ENCODE results near the gene GPR37L1. TPM values are rescaled to one million over a fixed set of nuclear protein-coding genes. Genes with fewer than 3 reads are reported as not detected.
A peak's percentile ranks its signal among the peaks of the same experiment; 100 is the strongest.
"Not testable (repeated sequence)": the region's sequence is repeated elsewhere in the genome, so short reads cannot be mapped to it uniquely, and the experiment has no call there.

Gene GPR37L1
- total RNA-seq, 4 donors from 2014 or later = 0.22 to 0.34 TPM; not detected in 2

DNA sequence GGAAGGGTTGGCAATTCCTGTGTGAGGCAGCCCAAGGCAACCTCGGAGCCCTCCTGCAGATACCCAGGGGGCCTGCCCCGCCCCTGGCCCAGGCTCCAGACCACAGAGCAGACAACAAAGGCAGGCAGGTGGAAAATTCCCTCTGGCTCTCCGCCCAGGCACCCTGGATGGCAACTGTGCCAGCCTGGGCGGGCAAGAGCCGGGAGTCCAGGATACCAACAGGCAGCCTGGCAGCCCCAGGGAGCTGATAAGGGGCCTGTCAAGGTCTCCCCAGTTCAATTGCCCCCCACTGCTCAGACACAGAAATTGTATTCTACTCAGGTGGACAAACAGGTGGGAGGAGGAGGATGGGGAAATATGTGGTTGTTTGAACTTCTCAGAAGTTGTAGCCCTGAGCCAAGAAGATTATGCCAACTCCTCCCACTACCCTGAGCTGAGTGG is 15.4 kb upstream of the GPR37L1 start:
- 14 to 16% methylated on average over 2 to 5 of the region's 5 CpGs for WGBS, 2 donors
- Histone ChIP-seq H3K36me3 (no peaks in the 10 kb centered on the region), H3K27ac (peak overlapping the region; percentile 89 to 95 (median 90)), H3K9me3 (no peaks in the 10 kb centered on the region), H3K4me1 (peaks cover 18 to 38% of the 10 kb centered on the region in 2 donors), H3K4me3 (replicated peaks in 1 of 3) (no peak overlapping the region), H3K27me3 (no peaks in the 10 kb centered on the region)
- TF ChIP-seq, protein P1, sequence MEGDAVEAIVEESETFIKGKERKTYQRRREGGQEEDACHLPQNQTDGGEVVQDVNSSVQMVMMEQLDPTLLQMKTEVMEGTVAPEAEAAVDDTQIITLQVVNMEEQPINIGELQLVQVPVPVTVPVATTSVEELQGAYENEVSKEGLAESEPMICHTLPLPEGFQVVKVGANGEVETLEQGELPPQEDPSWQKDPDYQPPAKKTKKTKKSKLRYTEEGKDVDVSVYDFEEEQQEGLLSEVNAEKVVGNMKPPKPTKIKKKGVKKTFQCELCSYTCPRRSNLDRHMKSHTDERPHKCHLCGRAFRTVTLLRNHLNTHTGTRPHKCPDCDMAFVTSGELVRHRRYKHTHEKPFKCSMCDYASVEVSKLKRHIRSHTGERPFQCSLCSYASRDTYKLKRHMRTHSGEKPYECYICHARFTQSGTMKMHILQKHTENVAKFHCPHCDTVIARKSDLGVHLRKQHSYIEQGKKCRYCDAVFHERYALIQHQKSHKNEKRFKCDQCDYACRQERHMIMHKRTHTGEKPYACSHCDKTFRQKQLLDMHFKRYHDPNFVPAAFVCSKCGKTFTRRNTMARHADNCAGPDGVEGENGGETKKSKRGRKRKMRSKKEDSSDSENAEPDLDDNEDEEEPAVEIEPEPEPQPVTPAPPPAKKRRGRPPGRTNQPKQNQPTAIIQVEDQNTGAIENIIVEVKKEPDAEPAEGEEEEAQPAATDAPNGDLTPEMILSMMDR (IDR thresholded peaks at IDR 0.05) = peak in 1 of 6 experiments; percentile 24
- TF ChIP-seq POLR2A (IDR thresholded peaks at IDR 0.05) = peak in 1 of 2 donors; percentile 38
- intact Hi-C loops (cut with DNase I) = no loop called here
- DNase-seq = peak; percentile 98

DNA sequence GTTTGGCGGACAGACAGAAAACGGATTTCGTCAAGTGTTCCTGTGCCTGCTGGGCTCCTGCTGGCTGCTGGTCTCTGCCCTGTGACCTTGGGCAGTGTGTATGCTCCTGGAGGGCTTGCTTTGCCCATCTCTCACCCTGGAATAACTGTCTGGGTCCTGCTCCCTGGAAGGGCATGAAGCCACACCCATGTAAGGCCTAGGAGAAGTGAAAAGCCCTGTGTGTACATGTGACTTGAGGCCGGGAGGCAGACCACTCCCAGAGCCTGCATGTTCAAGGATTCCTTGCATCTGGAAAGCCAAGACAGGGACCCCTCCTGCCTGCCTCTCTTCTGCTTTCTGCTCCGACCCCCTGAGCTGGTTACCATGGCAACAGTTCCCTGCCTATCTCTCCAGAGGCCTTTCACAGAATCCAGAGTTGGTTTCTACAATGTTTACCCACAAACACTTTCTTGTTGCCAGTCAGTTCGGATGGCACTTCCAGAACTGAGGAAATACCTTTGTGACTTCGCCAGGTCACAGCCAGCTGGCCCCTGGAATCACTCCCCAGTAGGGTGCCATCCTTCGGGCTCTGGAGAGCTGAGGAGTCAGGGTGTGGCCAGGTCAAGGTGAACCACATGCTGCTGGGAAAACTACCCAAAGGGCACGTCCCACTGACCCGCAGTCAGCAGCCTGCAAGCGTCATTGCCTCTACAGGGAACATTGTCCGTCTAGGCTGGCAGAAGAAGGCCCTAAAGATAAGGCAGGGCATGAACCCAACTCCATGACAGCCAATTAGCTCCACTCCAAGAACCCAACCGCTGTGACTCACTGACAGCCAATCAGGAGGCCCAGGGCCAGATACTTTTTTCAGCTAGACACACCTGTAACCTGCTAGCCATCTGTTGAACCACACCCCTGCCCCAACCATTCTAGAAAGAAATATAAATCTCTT is 14.7 kb upstream of the GPR37L1 start:
- DNase-seq = peak in 1 of 2 donors; percentile 25
- H3K4me3 ChIP-seq (replicated peaks in 1 of 3) = no peak overlapping the region
- H3K27ac ChIP-seq = peak overlapping the region; percentile 89 to 95 (median 90)
- H3K9me3 ChIP-seq = no peaks in the 10 kb centered on the region
- intact Hi-C loops (cut with DNase I) = no loop called here
- 67 to 71% methylated on average over 6 to 12 of the region's 13 CpGs for WGBS, 2 donors
- no peaks in the 10 kb centered on the region for H3K27me3 ChIP-seq
- no peak for TF ChIP-seq POLR2A (IDR thresholded peaks at IDR 0.05)
- TF ChIP-seq, protein P1 (IDR thresholded peaks at IDR 0.05) = no peak
- peaks cover 18 to 45% of the 10 kb centered on the region in 2 donors for H3K4me1 ChIP-seq
- no peaks in the 10 kb centered on the region for H3K36me3 ChIP-seq

DNA sequence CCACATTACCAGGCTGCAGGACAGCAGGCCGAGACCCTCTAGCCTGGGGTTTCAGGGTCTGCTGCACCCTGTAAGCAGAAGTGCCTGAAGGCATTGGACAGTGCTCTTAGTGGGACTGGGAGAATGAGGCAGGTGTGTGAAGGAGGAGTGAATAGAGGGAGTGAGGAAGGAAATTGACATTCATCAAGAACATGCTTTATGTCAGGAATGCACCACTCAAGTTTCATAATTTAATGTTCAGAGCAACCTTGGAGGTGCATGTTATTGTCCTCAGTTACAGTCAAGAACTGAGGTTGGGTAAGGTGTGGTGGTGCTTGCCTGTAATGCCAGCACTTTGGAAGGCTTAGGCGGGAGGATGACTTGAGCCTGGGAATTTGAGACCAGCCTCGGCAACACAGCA is 11.7 kb upstream of the GPR37L1 start:
- WGBS, 2 donors = 89 to 94% methylated on average over 3 of the region's 3 CpGs
- DNase-seq = no peak
- H3K9me3 ChIP-seq = no peaks in the 10 kb centered on the region
- no peaks in the 10 kb centered on the region for H3K27me3 ChIP-seq
- TF ChIP-seq, protein P1 (IDR thresholded peaks at IDR 0.05) = no peak
- TF ChIP-seq POLR2A (IDR thresholded peaks at IDR 0.05) = no peak
- no peaks in the 10 kb centered on the region for H3K36me3 ChIP-seq
- intact Hi-C loops (cut with DNase I) = loop anchor here (10.0 kb wide), 1 partner anchor 216 kb away; no protein-coding TSS in a partner anchor
- H3K4me3 ChIP-seq (replicated peaks in 1 of 3) = no peak overlapping the region
- no peak overlapping the region for H3K27ac ChIP-seq
- peaks cover 23 to 45% of the 10 kb centered on the region in 2 donors for H3K4me1 ChIP-seq

DNA sequence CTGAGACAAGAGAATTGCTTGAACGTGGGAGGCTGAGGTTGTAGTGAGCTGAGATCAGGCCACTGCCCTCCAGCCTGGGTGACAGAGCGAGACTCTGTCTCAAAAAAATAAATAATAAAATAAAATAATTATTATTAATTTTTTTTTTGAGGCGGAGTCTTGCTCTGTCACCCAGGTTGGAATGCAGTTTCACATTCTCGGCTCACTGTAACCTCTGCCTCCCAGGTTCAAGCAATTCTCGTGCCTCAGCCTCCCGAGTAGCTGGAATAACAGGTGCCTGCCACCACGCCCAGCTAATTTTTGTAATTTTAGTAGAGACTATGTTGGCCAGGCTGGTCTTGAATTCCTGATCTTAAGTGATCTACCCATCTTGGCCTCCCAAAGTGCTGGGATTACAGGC is 11.1 kb upstream of the GPR37L1 start:
- H3K4me3 ChIP-seq (replicated peaks in 1 of 3); H3K27me3 ChIP-seq; H3K9me3 ChIP-seq; H3K27ac ChIP-seq; H3K36me3 ChIP-seq; DNase-seq: not testable (repeated sequence)
- 94 to 95% methylated on average over 7 of the region's 7 CpGs for WGBS, 2 donors
- peaks cover 22 to 39% of the 10 kb centered on the region in 2 donors for H3K4me1 ChIP-seq
- intact Hi-C loops (cut with DNase I) = loop anchor here (10.0 kb wide), 1 partner anchor 217 kb away; no protein-coding TSS in a partner anchor

DNA sequence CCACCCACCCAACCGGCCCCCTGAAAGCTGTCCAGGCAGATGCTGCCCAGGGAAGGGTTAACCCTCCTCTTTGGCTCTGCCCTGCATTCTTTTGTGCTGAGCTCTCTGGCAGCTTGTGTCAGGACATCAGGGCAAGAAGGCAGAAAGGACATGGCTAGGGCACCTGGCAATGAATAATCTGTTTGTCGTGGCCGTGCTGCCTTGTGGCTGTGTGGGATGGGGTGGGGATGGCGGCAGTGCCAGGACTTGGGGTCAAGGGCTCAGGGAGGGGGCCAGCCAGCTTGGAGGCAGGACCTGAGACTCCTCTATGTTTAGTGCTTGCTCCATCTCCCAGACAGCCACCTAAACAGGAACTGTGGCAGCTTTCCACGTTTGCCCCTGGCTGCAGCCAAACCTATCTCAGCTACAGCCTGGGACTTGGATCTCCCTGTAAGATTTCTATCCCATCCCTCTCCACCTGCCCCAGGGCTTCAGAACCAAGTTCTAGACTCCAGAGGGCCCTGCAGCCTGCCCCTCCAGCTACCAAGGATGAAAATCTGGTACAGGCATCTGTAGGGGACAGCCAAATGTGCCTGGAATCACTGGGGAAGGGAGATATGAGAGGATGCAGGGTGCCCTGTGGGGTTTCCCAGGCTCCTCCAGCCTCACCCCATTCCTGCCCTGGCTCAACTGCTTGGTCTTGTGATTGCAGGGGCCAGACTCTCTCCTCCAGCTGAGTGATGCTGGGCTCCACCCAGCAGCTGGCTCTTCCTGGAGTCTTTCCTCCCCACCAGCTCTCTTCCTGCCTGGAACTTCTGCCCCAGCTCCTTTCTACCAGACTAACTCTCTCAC is 9.6 kb upstream of the GPR37L1 start:
- WGBS, 2 donors = 10 to 30% methylated on average over 1 to 5 of the region's 5 CpGs
- H3K27ac ChIP-seq = peak overlapping the region in 2 of 3 donors; percentile 27 to 57
- H3K36me3 ChIP-seq = no peaks in the 10 kb centered on the region
- H3K27me3 ChIP-seq = no peaks in the 10 kb centered on the region
- H3K9me3 ChIP-seq = no peaks in the 10 kb centered on the region
- H3K4me1 ChIP-seq = peaks cover 9 to 27% of the 10 kb centered on the region in 2 donors
- H3K4me3 ChIP-seq (replicated peaks in 1 of 3) = no peak overlapping the region
- peak; percentile 23 to 37 for DNase-seq
- TF ChIP-seq POLR2A (IDR thresholded peaks at IDR 0.05) = no peak
- TF ChIP-seq, protein P1 (IDR thresholded peaks at IDR 0.05) = no peak
- intact Hi-C loops (cut with DNase I) = loop anchor here (10.0 kb wide), 1 partner anchor 218 kb away; no protein-coding TSS in a partner anchor

All from thyroid gland (tissue), 4 donors.